Measurements from ENCODE around the gene SLC22A12. TPM values are rescaled to one million over a fixed set of nuclear protein-coding genes. Genes with fewer than 3 reads are reported as not detected.

Gene SLC22A12
- total RNA-seq, 1 donor from 2014 or later = not detected

GRCh38 chr11:64628596-64628995, 37.6 kb downstream of the SLC22A12 start:
- no peak for DNase-seq

GRCh38 chr11:64629103-64629502, 38.1 kb downstream of the SLC22A12 start:
- DNase-seq = no peak

GRCh38 chr11:64629796-64630562, 39.0 kb downstream of the SLC22A12 start:
- DNase-seq = peak; percentile 40

- no peak for DNase-seq
Measured at GRCh38 chr11:64631675-64632074, 40.7 kb downstream of the SLC22A12 start.

GRCh38 chr11:64632237-64632636, 41.2 kb downstream of the SLC22A12 start:
- no peak for DNase-seq

GRCh38 chr11:64632654-64633053, 41.6 kb downstream of the SLC22A12 start:
- DNase-seq = no peak

- no peak for DNase-seq
Measured at GRCh38 chr11:64633555-64634159, 42.6 kb downstream of the SLC22A12 start.

GRCh38 chr11:64637334-64638017, 46.5 kb downstream of the SLC22A12 start:
- DNase-seq = no peak

- DNase-seq = no peak
Measured at GRCh38 chr11:64638018-64638665, 47.1 kb downstream of the SLC22A12 start.

GRCh38 chr11:64638829-64639228, 47.8 kb downstream of the SLC22A12 start:
- DNase-seq = no peak

GRCh38 chr11:64639885-64640284, 48.9 kb downstream of the SLC22A12 start:
- no peak for DNase-seq

GRCh38 chr11:64641596-64642417, 50.8 kb downstream of the SLC22A12 start:
- no peak for DNase-seq

- no peak for DNase-seq
Measured at GRCh38 chr11:64642418-64642735, 51.4 kb downstream of the SLC22A12 start.

- DNase-seq = no peak
Measured at GRCh38 chr11:64642871-64643255, 51.8 kb downstream of the SLC22A12 start.

GRCh38 chr11:64643256-64643881, 52.3 kb downstream of the SLC22A12 start:
- peak; percentile 63 for DNase-seq

GRCh38 chr11:64643920-64644646, 53.1 kb downstream of the SLC22A12 start:
- DNase-seq = no peak

GRCh38 chr11:64644647-64645275, 53.7 kb downstream of the SLC22A12 start:
- no peak for DNase-seq

- no peak for DNase-seq
Measured at GRCh38 chr11:64647019-64647779, 56.2 kb downstream of the SLC22A12 start.

GRCh38 chr11:64648551-64648950, 57.5 kb downstream of the SLC22A12 start:
- DNase-seq = no peak

GRCh38 chr11:64649291-64649697, 58.3 kb downstream of the SLC22A12 start:
- no peak for DNase-seq

Measured in tongue (tissue), 2 donors.